Measurements from ENCODE around the gene LIN28B.

LIN28B gene

GRCh38 chr6:105095139-105095538 lies 138.2 kb downstream of the LIN28B start:
- no peak for TF ChIP-seq CTCF (conservative IDR thresholded peaks at IDR 0.05; ENCODE audit: low read depth, low read length)

GRCh38 chr6:105097288-105097687 lies 140.4 kb downstream of the LIN28B start:
- no peak for DNase-seq (ENCODE audit: low read depth)
- no peak overlapping the region for H3K4me3 ChIP-seq (ENCODE audit: low read depth, low read length)
- no peak for TF ChIP-seq CTCF (conservative IDR thresholded peaks at IDR 0.05; ENCODE audit: low read depth, low read length)

More at GRCh38 chr6:105095139-105095538, 138.2 kb downstream of the LIN28B start:
- DNase-seq (ENCODE audit: low read depth) = no peak
- no peak overlapping the region for H3K4me3 ChIP-seq (ENCODE audit: low read depth, low read length)

GRCh38 chr6:105099371-105099770 lies 142.5 kb downstream of the LIN28B start:
- no peak for TF ChIP-seq CTCF (conservative IDR thresholded peaks at IDR 0.05; ENCODE audit: low read depth, low read length)
- H3K4me3 ChIP-seq (ENCODE audit: low read depth, low read length) = no peak overlapping the region
- DNase-seq (ENCODE audit: low read depth) = no peak

- no peak for DNase-seq (ENCODE audit: low read depth)
- no peak for TF ChIP-seq CTCF (conservative IDR thresholded peaks at IDR 0.05; ENCODE audit: low read depth, low read length)
- H3K4me3 ChIP-seq (ENCODE audit: low read depth, low read length) = no peak overlapping the region
Measured at GRCh38 chr6:105102186-105102585, 145.3 kb downstream of the LIN28B start.

- H3K4me3 ChIP-seq (ENCODE audit: low read depth, low read length) = no peak overlapping the region
- DNase-seq (ENCODE audit: low read depth) = no peak
- no peak for TF ChIP-seq CTCF (conservative IDR thresholded peaks at IDR 0.05; ENCODE audit: low read depth, low read length)
Measured at GRCh38 chr6:105105094-105105493, 148.2 kb downstream of the LIN28B start.

GRCh38 chr6:105106260-105106659 lies 149.4 kb downstream of the LIN28B start:
- TF ChIP-seq CTCF (conservative IDR thresholded peaks at IDR 0.05; ENCODE audit: low read depth, low read length) = no peak
- no peak overlapping the region for H3K4me3 ChIP-seq (ENCODE audit: low read depth, low read length)
- no peak for DNase-seq (ENCODE audit: low read depth)

GRCh38 chr6:105107207-105107606 lies 150.3 kb downstream of the LIN28B start:
- DNase-seq (ENCODE audit: low read depth) = no peak
- no peak for TF ChIP-seq CTCF (conservative IDR thresholded peaks at IDR 0.05; ENCODE audit: low read depth, low read length)
- no peak overlapping the region for H3K4me3 ChIP-seq (ENCODE audit: low read depth, low read length)

Measured in choroid plexus epithelial cell (primary cell).